ENCODE measurements around the gene BPIFB3.

The BPIFB3 gene

GRCh38 chr20:33007376-33008335 is 46.0 kb upstream of the BPIFB3 start, which contains the start of gene BPIFB2:
Gene BPIFB2, plus strand, starts transcription at chr20:33007704. Its CDS starts 871 bp downstream, at chr20:33008575.
- H3K27me3 ChIP-seq (ENCODE audit: insufficient read depth, insufficient read length), result peaks cover 3% of the 10 kb centered on the region
- no peak for TF ChIP-seq ZNF274 (IDR thresholded peaks at IDR 0.05; ENCODE audit: low read depth, low read length)
- no peak for TF ChIP-seq YY1 (IDR thresholded peaks at IDR 0.05; ENCODE audit: insufficient read depth, insufficient read length)
- TF ChIP-seq SUZ12 (IDR thresholded peaks at IDR 0.05; ENCODE audit: extremely low read depth, insufficient read depth, insufficient read length), result no peak
- no peaks in the 10 kb centered on the region for H3K36me3 ChIP-seq (ENCODE audit: insufficient read depth, insufficient read length, low read length)
- peaks cover 2% of the 10 kb centered on the region for H3K4me1 ChIP-seq (ENCODE audit: insufficient read depth, insufficient read length)
- peaks cover 10% of the 10 kb centered on the region for H3K9me3 ChIP-seq (ENCODE audit: insufficient read depth, low read length)
- H3K4me3 ChIP-seq (ENCODE audit: insufficient read length, low read depth), result no peak within 1 kb of the TSS
- DNase-seq (ENCODE audit: low read depth, low spot score), result no peak
- no peak within 1 kb of the TSS for H3K9ac ChIP-seq (ENCODE audit: insufficient read length, low read depth)

- Histone ChIP-seq H3K9me3 (ENCODE audit: insufficient read depth, low read length) (peaks cover 10% of the 10 kb centered on the region), H3K4me1 (ENCODE audit: insufficient read depth, insufficient read length) (peaks cover 5% of the 10 kb centered on the region), H3K9ac (ENCODE audit: insufficient read length, low read depth) (no peak overlapping the region), H3K27me3 (ENCODE audit: insufficient read depth, insufficient read length) (peaks cover 3% of the 10 kb centered on the region), H3K36me3 (ENCODE audit: insufficient read depth, insufficient read length, low read length) (no peaks in the 10 kb centered on the region), H3K4me3 (ENCODE audit: insufficient read length, low read depth) (no peak overlapping the region)
- no peak for DNase-seq (ENCODE audit: low read depth, low spot score)
- TF ChIP-seq ZNF274 (IDR thresholded peaks at IDR 0.05; ENCODE audit: low read depth, low read length), result no peak
- no peak for TF ChIP-seq YY1 (IDR thresholded peaks at IDR 0.05; ENCODE audit: insufficient read depth, insufficient read length)
These were observed 45.1 kb upstream of the BPIFB3 start for GRCh38 chr20:33008336-33009213.

DNA sequence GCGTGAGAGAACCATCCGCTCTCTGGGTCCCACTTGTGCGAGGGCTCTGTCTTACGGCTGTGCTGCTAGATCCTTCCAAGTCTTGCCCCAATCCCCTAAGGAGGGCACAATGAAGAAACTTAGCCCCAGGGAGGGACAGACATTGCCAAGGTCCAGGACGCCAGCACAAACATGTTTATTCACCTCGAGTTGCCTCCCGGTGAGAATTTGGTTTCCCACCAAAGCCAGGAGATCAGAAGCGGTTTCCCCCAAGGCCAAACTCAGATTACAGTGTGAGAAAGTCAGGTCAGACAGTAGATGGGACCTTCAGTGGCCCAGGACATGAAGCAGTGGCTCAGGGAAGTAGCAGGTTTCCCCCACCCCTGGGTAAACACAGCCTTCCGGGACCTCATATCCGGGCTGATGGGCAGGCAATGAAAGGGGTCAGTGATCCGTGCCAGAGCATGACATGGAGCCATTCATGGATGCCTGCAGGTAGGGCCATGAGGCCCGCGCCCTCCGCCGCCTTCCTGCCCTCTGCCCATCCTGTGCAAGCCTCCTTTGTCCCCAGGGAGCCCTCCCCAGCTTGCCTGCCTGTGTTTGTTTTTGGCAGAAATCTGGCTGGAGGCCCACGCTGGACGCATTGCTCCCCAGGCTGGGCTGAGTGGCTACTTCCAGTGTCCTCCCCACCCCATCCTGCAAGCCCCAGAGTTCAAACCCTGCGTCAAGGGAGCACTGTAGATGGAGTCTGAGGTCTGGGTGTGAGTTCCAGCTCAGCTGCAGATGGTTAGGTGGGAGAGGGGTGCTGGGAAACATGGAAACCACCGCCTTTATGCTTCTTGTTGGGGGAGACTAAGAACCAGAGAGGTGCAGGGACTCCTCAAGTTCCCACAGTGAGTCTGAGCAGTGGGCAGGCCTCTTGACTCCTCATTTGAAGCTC is 44.2 kb upstream of the BPIFB3 start:
- Histone ChIP-seq H3K36me3 (ENCODE audit: insufficient read depth, insufficient read length, low read length) (no peaks in the 10 kb centered on the region), H3K27me3 (ENCODE audit: insufficient read depth, insufficient read length) (peaks cover 3% of the 10 kb centered on the region), H3K4me3 (ENCODE audit: insufficient read length, low read depth) (no peak overlapping the region), H3K9me3 (ENCODE audit: insufficient read depth, low read length) (peaks cover 10% of the 10 kb centered on the region), H3K9ac (ENCODE audit: insufficient read length, low read depth) (no peak overlapping the region), H3K4me1 (ENCODE audit: insufficient read depth, insufficient read length) (peaks cover 5% of the 10 kb centered on the region)
- TF ChIP-seq YY1 (IDR thresholded peaks at IDR 0.05; ENCODE audit: insufficient read depth, insufficient read length) (no peak), SUZ12 (IDR thresholded peaks at IDR 0.05; ENCODE audit: extremely low read depth, insufficient read depth, insufficient read length) (no peak), ZNF274 (IDR thresholded peaks at IDR 0.05; ENCODE audit: low read depth, low read length) (no peak)
- no peak for DNase-seq (ENCODE audit: low read depth, low spot score)

- TF ChIP-seq YY1 (IDR thresholded peaks at IDR 0.05; ENCODE audit: insufficient read depth, insufficient read length), result no peak
- no peak for TF ChIP-seq SUZ12 (IDR thresholded peaks at IDR 0.05; ENCODE audit: extremely low read depth, insufficient read depth, insufficient read length)
- TF ChIP-seq ZNF274 (IDR thresholded peaks at IDR 0.05; ENCODE audit: low read depth, low read length), result no peak
- Histone ChIP-seq H3K9ac (ENCODE audit: insufficient read length, low read depth) (no peak overlapping the region), H3K4me3 (ENCODE audit: insufficient read length, low read depth) (no peak overlapping the region), H3K36me3 (ENCODE audit: insufficient read depth, insufficient read length, low read length) (no peaks in the 10 kb centered on the region), H3K4me1 (ENCODE audit: insufficient read depth, insufficient read length) (peaks cover 10% of the 10 kb centered on the region), H3K9me3 (ENCODE audit: insufficient read depth, low read length) (peaks cover 9% of the 10 kb centered on the region), H3K27me3 (ENCODE audit: insufficient read depth, insufficient read length) (peaks cover 3% of the 10 kb centered on the region)
- DNase-seq (ENCODE audit: low read depth, low spot score), result no peak
These were observed 43.6 kb upstream of the BPIFB3 start for GRCh38 chr20:33010133-33010504.

GRCh38 chr20:33010674-33011449 is 42.8 kb upstream of the BPIFB3 start:
- Histone ChIP-seq H3K27me3 (ENCODE audit: insufficient read depth, insufficient read length) (peaks cover 3% of the 10 kb centered on the region), H3K36me3 (ENCODE audit: insufficient read depth, insufficient read length, low read length) (no peaks in the 10 kb centered on the region), H3K4me3 (ENCODE audit: insufficient read length, low read depth) (no peak overlapping the region), H3K9me3 (ENCODE audit: insufficient read depth, low read length) (peaks cover 1% of the 10 kb centered on the region; the same call in 1 of the 2 replicates), H3K4me1 (ENCODE audit: insufficient read depth, insufficient read length) (peaks cover 10% of the 10 kb centered on the region), H3K9ac (ENCODE audit: insufficient read length, low read depth) (no peak overlapping the region)
- TF ChIP-seq ZNF274 (IDR thresholded peaks at IDR 0.05; ENCODE audit: low read depth, low read length) (no peak), SUZ12 (IDR thresholded peaks at IDR 0.05; ENCODE audit: extremely low read depth, insufficient read depth, insufficient read length) (no peak), YY1 (IDR thresholded peaks at IDR 0.05; ENCODE audit: insufficient read depth, insufficient read length) (no peak)
- no peak for DNase-seq (ENCODE audit: low read depth, low spot score)

All from NT2/D1 (cell line).